Activated CD8-positive, alpha-beta memory T cell treated with anti-CD3 and anti-CD28 coated beads, Interleukin-2, amount 50 U/mL, for 1 hour (primary cell): ENCODE data around the gene ZNF345.

Experiments
- DNase-seq: peaks from one replicate; pipeline ENCODE4 v3.0.0-alpha.2; 2020; ENCODE audit errors: extremely low read depth

Gene ZNF345

DNA sequence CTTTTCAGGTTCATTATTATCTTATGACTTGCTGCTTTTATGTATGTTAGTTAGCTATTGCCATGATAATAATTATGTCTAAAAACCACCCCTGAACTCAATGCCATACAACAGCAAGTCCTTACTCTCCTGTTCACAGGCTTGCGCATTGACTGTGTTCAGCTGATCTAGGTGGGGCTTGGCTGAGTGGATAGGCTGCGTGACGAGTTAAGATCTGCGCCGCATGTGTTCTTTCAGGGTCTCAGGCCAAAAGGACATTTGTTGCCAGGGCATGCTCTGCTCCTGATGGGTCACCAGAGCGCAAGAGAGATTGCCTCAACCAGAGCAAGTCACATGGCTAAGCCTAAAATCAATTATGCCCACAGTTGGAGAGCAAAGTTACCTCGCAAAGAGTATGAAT lies 66.3 kb downstream of the ZNF345 start:
- DNase-seq: no peak

DNA sequence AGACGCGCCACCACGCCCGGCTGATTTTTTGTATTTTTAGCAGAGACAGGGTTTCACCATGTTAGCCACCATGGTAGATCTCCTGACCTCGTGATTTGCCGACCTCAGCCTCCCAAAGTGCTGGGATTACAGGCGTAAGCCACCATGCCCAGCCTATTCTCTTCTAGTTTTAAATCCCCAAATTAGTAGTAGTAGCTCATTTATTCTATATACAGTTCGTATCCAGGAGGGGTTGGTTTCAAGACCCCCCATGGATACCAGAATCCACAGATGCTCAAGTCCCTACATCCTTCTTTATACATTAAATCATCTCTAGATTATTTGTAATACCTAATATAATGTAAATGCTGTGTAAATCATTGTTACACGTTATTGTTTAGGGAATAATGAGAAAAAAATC lies 67.4 kb downstream of the ZNF345 start:
- DNase-seq: no peak
